ENCODE data around the gene PLEKHM3.

DNA sequence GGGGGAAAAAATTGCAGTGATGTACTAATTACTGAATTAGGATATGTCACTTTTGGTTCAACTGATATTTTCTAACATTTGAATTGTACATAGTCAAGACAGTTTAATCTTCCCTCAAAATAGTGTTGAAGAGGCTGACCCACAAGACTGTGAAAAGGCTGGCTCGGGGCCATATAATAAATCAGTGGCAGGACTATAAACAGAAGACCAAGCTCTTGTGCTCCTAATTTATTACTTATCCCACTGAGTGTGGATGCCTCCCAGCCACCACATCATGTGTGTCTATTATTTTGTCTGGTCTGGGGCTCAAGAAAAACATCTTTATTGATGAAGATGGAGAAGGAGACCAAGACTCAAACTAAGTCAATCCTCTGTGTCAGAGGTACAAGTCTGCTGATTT is 64.4 kb downstream of the PLEKHM3 start:
- TF ChIP-seq, protein P1, sequence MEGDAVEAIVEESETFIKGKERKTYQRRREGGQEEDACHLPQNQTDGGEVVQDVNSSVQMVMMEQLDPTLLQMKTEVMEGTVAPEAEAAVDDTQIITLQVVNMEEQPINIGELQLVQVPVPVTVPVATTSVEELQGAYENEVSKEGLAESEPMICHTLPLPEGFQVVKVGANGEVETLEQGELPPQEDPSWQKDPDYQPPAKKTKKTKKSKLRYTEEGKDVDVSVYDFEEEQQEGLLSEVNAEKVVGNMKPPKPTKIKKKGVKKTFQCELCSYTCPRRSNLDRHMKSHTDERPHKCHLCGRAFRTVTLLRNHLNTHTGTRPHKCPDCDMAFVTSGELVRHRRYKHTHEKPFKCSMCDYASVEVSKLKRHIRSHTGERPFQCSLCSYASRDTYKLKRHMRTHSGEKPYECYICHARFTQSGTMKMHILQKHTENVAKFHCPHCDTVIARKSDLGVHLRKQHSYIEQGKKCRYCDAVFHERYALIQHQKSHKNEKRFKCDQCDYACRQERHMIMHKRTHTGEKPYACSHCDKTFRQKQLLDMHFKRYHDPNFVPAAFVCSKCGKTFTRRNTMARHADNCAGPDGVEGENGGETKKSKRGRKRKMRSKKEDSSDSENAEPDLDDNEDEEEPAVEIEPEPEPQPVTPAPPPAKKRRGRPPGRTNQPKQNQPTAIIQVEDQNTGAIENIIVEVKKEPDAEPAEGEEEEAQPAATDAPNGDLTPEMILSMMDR (IDR thresholded peaks at IDR 0.05; ENCODE audit: insufficient read depth, low read length): no peak
- no peak for TF ChIP-seq POLR2AphosphoS5 (IDR thresholded peaks at IDR 0.05; ENCODE audit: low read depth)
- TF ChIP-seq, protein P2, sequence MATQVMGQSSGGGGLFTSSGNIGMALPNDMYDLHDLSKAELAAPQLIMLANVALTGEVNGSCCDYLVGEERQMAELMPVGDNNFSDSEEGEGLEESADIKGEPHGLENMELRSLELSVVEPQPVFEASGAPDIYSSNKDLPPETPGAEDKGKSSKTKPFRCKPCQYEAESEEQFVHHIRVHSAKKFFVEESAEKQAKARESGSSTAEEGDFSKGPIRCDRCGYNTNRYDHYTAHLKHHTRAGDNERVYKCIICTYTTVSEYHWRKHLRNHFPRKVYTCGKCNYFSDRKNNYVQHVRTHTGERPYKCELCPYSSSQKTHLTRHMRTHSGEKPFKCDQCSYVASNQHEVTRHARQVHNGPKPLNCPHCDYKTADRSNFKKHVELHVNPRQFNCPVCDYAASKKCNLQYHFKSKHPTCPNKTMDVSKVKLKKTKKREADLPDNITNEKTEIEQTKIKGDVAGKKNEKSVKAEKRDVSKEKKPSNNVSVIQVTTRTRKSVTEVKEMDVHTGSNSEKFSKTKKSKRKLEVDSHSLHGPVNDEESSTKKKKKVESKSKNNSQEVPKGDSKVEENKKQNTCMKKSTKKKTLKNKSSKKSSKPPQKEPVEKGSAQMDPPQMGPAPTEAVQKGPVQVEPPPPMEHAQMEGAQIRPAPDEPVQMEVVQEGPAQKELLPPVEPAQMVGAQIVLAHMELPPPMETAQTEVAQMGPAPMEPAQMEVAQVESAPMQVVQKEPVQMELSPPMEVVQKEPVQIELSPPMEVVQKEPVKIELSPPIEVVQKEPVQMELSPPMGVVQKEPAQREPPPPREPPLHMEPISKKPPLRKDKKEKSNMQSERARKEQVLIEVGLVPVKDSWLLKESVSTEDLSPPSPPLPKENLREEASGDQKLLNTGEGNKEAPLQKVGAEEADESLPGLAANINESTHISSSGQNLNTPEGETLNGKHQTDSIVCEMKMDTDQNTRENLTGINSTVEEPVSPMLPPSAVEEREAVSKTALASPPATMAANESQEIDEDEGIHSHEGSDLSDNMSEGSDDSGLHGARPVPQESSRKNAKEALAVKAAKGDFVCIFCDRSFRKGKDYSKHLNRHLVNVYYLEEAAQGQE (IDR thresholded peaks at IDR 0.05; ENCODE audit: insufficient replicate concordance, low read depth): no peak
- no peak for TF ChIP-seq GABPA (IDR thresholded peaks at IDR 0.05; ENCODE audit: low read depth)
